Measurements from ENCODE around the gene OXT. TPM values are rescaled to one million over a fixed set of nuclear protein-coding genes. Genes with fewer than 3 reads are reported as not detected.

Gene OXT
- total RNA-seq, 1 donor = not detected

- no peak for DNase-seq (ENCODE audit: low read depth)
- no peak overlapping the region for H3K4me3 ChIP-seq (ENCODE audit: low read depth, low read length)
- TF ChIP-seq, protein P1, sequence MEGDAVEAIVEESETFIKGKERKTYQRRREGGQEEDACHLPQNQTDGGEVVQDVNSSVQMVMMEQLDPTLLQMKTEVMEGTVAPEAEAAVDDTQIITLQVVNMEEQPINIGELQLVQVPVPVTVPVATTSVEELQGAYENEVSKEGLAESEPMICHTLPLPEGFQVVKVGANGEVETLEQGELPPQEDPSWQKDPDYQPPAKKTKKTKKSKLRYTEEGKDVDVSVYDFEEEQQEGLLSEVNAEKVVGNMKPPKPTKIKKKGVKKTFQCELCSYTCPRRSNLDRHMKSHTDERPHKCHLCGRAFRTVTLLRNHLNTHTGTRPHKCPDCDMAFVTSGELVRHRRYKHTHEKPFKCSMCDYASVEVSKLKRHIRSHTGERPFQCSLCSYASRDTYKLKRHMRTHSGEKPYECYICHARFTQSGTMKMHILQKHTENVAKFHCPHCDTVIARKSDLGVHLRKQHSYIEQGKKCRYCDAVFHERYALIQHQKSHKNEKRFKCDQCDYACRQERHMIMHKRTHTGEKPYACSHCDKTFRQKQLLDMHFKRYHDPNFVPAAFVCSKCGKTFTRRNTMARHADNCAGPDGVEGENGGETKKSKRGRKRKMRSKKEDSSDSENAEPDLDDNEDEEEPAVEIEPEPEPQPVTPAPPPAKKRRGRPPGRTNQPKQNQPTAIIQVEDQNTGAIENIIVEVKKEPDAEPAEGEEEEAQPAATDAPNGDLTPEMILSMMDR (IDR thresholded peaks at IDR 0.05; ENCODE audit: insufficient read depth, low read length) = no peak
Measured at GRCh38 chr20:3101251-3101650, 29.8 kb downstream of the OXT start.

- no peak for DNase-seq (ENCODE audit: low read depth)
- H3K4me3 ChIP-seq (ENCODE audit: low read depth, low read length) = no peak overlapping the region
- TF ChIP-seq, protein P1 (IDR thresholded peaks at IDR 0.05; ENCODE audit: insufficient read depth, low read length) = no peak
Measured at GRCh38 chr20:3101737-3102574, 30.5 kb downstream of the OXT start.

- TF ChIP-seq, protein P1 (IDR thresholded peaks at IDR 0.05; ENCODE audit: insufficient read depth, low read length) = no peak
- no peak overlapping the region for H3K4me3 ChIP-seq (ENCODE audit: low read depth, low read length)
- no peak for DNase-seq (ENCODE audit: low read depth)
Measured at GRCh38 chr20:3102575-3103368, 31.4 kb downstream of the OXT start.

- TF ChIP-seq, protein P1 (IDR thresholded peaks at IDR 0.05; ENCODE audit: insufficient read depth, low read length) = no peak
- H3K4me3 ChIP-seq (ENCODE audit: low read depth, low read length) = no peak overlapping the region
- no peak for DNase-seq (ENCODE audit: low read depth)
Measured at GRCh38 chr20:3103369-3104032, 32.1 kb downstream of the OXT start.

DNA sequence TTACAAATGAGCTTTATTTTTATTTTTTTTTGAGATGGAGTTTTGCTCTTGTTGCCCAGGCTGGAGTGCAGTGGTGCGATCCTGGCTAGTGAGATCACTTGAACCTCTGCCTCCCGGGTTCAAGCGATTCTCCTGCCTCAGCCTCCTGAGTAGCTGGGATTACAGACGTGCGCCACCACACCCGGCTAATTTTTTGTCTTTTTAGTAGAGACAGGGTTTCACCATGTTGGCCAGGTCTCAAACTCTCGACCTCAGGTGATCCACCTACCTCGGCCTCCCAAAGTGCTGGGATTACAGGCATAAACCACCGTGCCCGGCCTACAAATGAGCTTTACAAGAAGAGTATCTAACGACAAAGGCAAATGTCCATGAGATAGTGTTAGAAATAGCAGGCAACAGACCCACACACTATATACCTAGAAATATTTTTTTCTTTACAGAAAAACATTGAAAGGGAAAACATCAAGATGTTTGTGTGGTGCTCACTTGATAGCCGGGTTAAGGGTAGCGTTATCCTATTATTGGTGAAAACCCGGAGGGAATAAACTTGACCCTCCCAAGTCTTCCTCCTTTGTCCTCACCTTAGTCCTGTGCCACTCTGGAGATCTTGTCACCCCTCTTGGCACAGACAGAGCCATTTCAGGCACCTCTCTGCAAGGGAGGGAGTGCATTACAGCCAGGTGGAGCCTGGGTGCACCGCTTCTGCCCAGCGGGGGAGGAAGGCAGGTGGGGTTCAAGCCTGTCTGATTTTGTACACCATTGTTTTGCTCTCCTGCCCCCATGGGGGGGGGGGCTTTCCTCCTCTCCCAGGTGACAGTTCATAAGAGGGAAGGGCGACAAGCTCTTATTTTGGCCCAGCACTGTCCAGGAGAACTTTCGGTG is 34.1 kb downstream of the OXT start:
- H3K4me3 ChIP-seq (ENCODE audit: low read depth, low read length) = no peak overlapping the region
- TF ChIP-seq, protein P1 (IDR thresholded peaks at IDR 0.05; ENCODE audit: insufficient read depth, low read length) = no peak

GRCh38 chr20:3106185-3106584 is 34.8 kb downstream of the OXT start:
- no peak overlapping the region for H3K4me3 ChIP-seq (ENCODE audit: low read depth, low read length)
- no peak for DNase-seq (ENCODE audit: low read depth)
- TF ChIP-seq, protein P1 (IDR thresholded peaks at IDR 0.05; ENCODE audit: insufficient read depth, low read length) = no peak

More for the DNA sequence above, 34.1 kb downstream of the OXT start:
- no peak for DNase-seq (ENCODE audit: low read depth)

All from fibroblast of the aortic adventitia (primary cell).